ENCODE measurements around the gene CLDN24. TPM values are rescaled to one million over a fixed set of nuclear protein-coding genes. Genes with fewer than 3 reads are reported as not detected.
A peak's percentile ranks its signal among the peaks of the same experiment; 100 is the strongest.

The CLDN24 gene
- total RNA-seq, 2 donors from 2014 or later = not detected

DNA sequence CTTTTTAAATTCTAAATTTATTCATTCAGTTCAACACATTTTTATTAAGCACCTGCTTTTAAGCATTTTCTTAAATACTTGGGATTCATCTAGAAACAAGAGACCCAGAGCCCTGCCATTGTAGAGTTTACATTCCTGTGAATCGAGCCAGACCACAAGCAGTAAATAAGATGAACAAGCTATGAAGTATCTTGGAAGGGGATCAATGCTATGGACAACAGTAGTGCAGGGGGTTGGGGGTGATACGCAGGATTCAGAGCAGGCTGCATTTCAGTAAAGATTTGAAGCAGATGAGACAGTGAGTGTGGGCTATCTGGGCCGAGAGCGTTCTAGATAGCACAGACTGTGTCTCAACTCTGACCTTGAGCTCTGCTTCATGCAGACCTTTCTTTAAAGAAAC is 37.3 kb downstream of the CLDN24 start:
- Mint-ChIP-seq H3K36me3 (ENCODE audit: low read depth) (peaks cover 71% of the 10 kb centered on the region), H3K27me3 (ENCODE audit: insufficient read depth) (no peaks in the 10 kb centered on the region), H3K9me3 (no peaks in the 10 kb centered on the region), H3K4me1 (no peaks in the 10 kb centered on the region), H3K4me3 (no peak overlapping the region), H3K27ac (no peak overlapping the region)
- H3K36me3 ChIP-seq (ENCODE audit: control insufficient read depth, insufficient read depth, low read length) = peaks cover 99% of the 10 kb centered on the region
- no peaks in the 10 kb centered on the region for H3K27me3 ChIP-seq (ENCODE audit: control insufficient read depth, insufficient read depth, low read length, poor library complexity, severe bottlenecking)
- no peak overlapping the region for H3K9ac ChIP-seq (ENCODE audit: extremely low read depth, low read length, poor library complexity, severe bottlenecking)
- WGBS, 2 experiments (ENCODE audit: insufficient coverage in 1 of 2, insufficient read length in 1 of 2) = 98 to 100% methylated on average over 2 to 4 of the region's 4 CpGs
- no peak for DNase-seq
- H3K4me3 ChIP-seq (ENCODE audit: low read length) = no peak overlapping the region
- no peak overlapping the region for H3K27ac ChIP-seq (ENCODE audit: low read depth, low read length)
- no peaks in the 10 kb centered on the region for H3K4me1 ChIP-seq (ENCODE audit: control insufficient read depth, insufficient read depth, low read length)
- TF ChIP-seq, protein P1, sequence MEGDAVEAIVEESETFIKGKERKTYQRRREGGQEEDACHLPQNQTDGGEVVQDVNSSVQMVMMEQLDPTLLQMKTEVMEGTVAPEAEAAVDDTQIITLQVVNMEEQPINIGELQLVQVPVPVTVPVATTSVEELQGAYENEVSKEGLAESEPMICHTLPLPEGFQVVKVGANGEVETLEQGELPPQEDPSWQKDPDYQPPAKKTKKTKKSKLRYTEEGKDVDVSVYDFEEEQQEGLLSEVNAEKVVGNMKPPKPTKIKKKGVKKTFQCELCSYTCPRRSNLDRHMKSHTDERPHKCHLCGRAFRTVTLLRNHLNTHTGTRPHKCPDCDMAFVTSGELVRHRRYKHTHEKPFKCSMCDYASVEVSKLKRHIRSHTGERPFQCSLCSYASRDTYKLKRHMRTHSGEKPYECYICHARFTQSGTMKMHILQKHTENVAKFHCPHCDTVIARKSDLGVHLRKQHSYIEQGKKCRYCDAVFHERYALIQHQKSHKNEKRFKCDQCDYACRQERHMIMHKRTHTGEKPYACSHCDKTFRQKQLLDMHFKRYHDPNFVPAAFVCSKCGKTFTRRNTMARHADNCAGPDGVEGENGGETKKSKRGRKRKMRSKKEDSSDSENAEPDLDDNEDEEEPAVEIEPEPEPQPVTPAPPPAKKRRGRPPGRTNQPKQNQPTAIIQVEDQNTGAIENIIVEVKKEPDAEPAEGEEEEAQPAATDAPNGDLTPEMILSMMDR (conservative IDR thresholded peaks at IDR 0.05) = no peak
- H3K9me3 ChIP-seq (ENCODE audit: control insufficient read depth, low read length) = no peaks in the 10 kb centered on the region

DNA sequence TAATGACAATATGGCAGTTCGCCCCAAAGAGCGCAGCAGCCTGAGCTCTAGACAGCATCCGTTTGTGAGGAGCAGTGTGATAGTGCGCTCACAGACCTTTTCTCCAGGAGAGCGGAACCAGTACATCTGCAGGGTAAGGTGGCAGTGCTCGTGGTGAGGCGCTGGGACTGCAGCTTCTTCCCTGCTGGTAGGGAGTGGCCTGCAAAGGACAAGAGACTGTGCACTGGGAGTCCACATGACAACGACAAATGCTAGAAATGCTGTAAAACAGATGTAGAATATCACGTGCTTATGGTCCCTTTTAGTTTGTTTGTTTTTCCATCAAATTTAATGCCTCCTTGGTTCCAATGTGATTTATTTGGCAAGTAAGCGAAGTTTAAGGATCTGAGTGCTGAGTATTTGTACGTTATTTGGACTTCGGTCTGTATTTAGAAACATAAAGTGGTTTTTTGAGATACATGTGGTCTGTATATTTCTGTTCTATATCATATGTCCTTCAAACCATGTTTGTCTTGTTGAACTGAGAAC is 37.9 kb downstream of the CLDN24 start:
- TF ChIP-seq, protein P1 (conservative IDR thresholded peaks at IDR 0.05) = no peak
- no peak overlapping the region for H3K4me3 Mint-ChIP-seq
- no peak overlapping the region for H3K27ac Mint-ChIP-seq
- no peak overlapping the region for H3K9ac ChIP-seq (ENCODE audit: extremely low read depth, low read length, poor library complexity, severe bottlenecking)
- no peaks in the 10 kb centered on the region for H3K27me3 ChIP-seq (ENCODE audit: control insufficient read depth, insufficient read depth, low read length, poor library complexity, severe bottlenecking)
- no peaks in the 10 kb centered on the region for H3K9me3 Mint-ChIP-seq
- no peak overlapping the region for H3K27ac ChIP-seq (ENCODE audit: low read depth, low read length)
- no peaks in the 10 kb centered on the region for H3K9me3 ChIP-seq (ENCODE audit: control insufficient read depth, low read length)
- WGBS, 2 experiments (ENCODE audit: insufficient coverage in 1 of 2, insufficient read length in 1 of 2) = 93 to 96% methylated on average over 8 to 12 of the region's 12 CpGs
- H3K4me3 ChIP-seq (ENCODE audit: low read length) = no peak overlapping the region
- no peaks in the 10 kb centered on the region for H3K27me3 Mint-ChIP-seq (ENCODE audit: insufficient read depth)
- no peaks in the 10 kb centered on the region for H3K4me1 Mint-ChIP-seq
- peaks cover 97% of the 10 kb centered on the region for H3K36me3 ChIP-seq (ENCODE audit: control insufficient read depth, insufficient read depth, low read length)
- no peaks in the 10 kb centered on the region for H3K4me1 ChIP-seq (ENCODE audit: control insufficient read depth, insufficient read depth, low read length)
- DNase-seq = no peak
- peaks cover 70% of the 10 kb centered on the region for H3K36me3 Mint-ChIP-seq (ENCODE audit: low read depth)

DNA sequence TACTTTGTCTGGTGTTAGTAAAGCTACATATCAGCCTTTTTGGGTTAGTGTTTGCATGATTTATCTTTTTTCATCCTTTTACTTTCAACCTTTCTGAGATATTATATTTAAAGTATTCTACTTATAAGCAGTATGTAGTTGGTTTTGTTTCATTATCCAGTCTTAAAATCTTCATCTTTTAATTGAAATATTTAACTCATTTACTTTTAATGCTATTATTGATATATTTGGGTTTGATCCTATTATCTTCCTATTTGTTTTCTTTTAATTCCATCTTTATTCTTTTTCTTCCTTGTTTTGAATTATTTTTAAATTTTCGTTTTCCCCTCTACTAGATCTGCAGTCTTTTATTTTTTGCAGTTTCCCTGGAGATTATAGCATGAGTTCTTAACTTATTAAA is 46.1 kb downstream of the CLDN24 start:
- Mint-ChIP-seq H3K4me1 (no peaks in the 10 kb centered on the region), H3K27me3 (ENCODE audit: insufficient read depth) (no peaks in the 10 kb centered on the region), H3K4me3 (no peak overlapping the region), H3K27ac (no peak overlapping the region), H3K9me3 (peaks cover 28% of the 10 kb centered on the region), H3K36me3 (ENCODE audit: low read depth) (peaks cover 63% of the 10 kb centered on the region)
- Histone ChIP-seq H3K36me3 (ENCODE audit: control insufficient read depth, insufficient read depth, low read length) (peaks cover 72% of the 10 kb centered on the region), H3K4me3 (ENCODE audit: low read length) (peak overlapping the region; percentile 69), H3K27ac (ENCODE audit: low read depth, low read length) (no peak overlapping the region), H3K9ac (ENCODE audit: extremely low read depth, low read length, poor library complexity, severe bottlenecking) (no peak overlapping the region), H3K27me3 (ENCODE audit: control insufficient read depth, insufficient read depth, low read length, poor library complexity, severe bottlenecking) (no peaks in the 10 kb centered on the region), H3K4me1 (ENCODE audit: control insufficient read depth, insufficient read depth, low read length) (no peaks in the 10 kb centered on the region), H3K9me3 (ENCODE audit: control insufficient read depth, low read length) (peaks cover 48% of the 10 kb centered on the region)
- DNase-seq = no peak
- TF ChIP-seq, protein P1 (conservative IDR thresholded peaks at IDR 0.05) = no peak
- 54% methylated on average over 1 of the region's 1 CpG; no CpG with 5 or more reads in 1 of the 2 experiments for WGBS, 2 experiments (ENCODE audit: insufficient coverage in 1 of 2, insufficient read length in 1 of 2)
